Eye (tissue), 1 donor: ENCODE data around the gene ARHGAP30.
A peak's percentile ranks its signal among the peaks of the same experiment; 100 is the strongest.
"Not testable (repeated sequence)": the region's sequence is repeated elsewhere in the genome, so short reads cannot be mapped to it uniquely, and the experiment has no call there.

Experiments
- DNase-seq: peaks from one replicate; pipeline ENCODE4 v3.0.0-alpha.2; 2015

The ARHGAP30 gene

GRCh38 chr1:161037661-161038522 lies 31.8 kb downstream of the ARHGAP30 start:
- DNase-seq = peak; percentile 47

GRCh38 chr1:161033751-161034150 lies 35.9 kb downstream of the ARHGAP30 start:
- DNase-seq = no peak

GRCh38 chr1:161032409-161032808 lies 37.3 kb downstream of the ARHGAP30 start:
- DNase-seq = no peak

GRCh38 chr1:161031874-161032273 lies 37.8 kb downstream of the ARHGAP30 start:
- no peak for DNase-seq

GRCh38 chr1:161029466-161029865 lies 40.2 kb downstream of the ARHGAP30 start:
- not testable (repeated sequence) for DNase-seq

GRCh38 chr1:161026954-161027353 lies 42.7 kb downstream of the ARHGAP30 start:
- DNase-seq = not testable (repeated sequence)

GRCh38 chr1:161022432-161022831 lies 47.3 kb downstream of the ARHGAP30 start:
- DNase-seq = not testable (repeated sequence)

GRCh38 chr1:161021970-161022353 lies 47.7 kb downstream of the ARHGAP30 start:
- DNase-seq = no peak

GRCh38 chr1:161021165-161021969 lies 48.3 kb downstream of the ARHGAP30 start:
- DNase-seq = peak; percentile 84

GRCh38 chr1:161020509-161021164 lies 49.1 kb downstream of the ARHGAP30 start, which contains the start of gene F11R:
F11R (minus strand) TSS chr1:161021152; CDS start chr1:161021073, 79 bp downstream.
- peak; percentile 72 for DNase-seq

- no peak for DNase-seq
These were observed 49.8 kb downstream of the ARHGAP30 start for GRCh38 chr1:161019751-161020495.

- not testable (repeated sequence) for DNase-seq
These were observed 50.5 kb downstream of the ARHGAP30 start for GRCh38 chr1:161019111-161019660.

- DNase-seq = no peak
These were observed 51.1 kb downstream of the ARHGAP30 start for GRCh38 chr1:161018631-161018930.

- DNase-seq = no peak
These were observed 51.7 kb downstream of the ARHGAP30 start for GRCh38 chr1:161017756-161018630.

- not testable (repeated sequence) for DNase-seq
These were observed 52.5 kb downstream of the ARHGAP30 start for GRCh38 chr1:161017181-161017580.

- DNase-seq = not testable (repeated sequence)
These were observed 53.0 kb downstream of the ARHGAP30 start for GRCh38 chr1:161016683-161017082.

- DNase-seq = peak; percentile 40
These were observed 56.0 kb downstream of the ARHGAP30 start for GRCh38 chr1:161013488-161014230.

GRCh38 chr1:161013131-161013487 lies 56.6 kb downstream of the ARHGAP30 start:
- no peak for DNase-seq

GRCh38 chr1:161012420-161012819 lies 57.3 kb downstream of the ARHGAP30 start:
- DNase-seq = no peak

GRCh38 chr1:161009602-161010211 lies 60.0 kb downstream of the ARHGAP30 start:
- no peak for DNase-seq
